OCI-LY3 (cell line): ENCODE data around the gene PIBF1.

ENCODE experiments used
- H2AFZ ChIP-seq: fragments of 200-600, 300-600 bp; shearing (Covaris generic); 2 replicates; pipeline ENCODE4 v1.6.0; 2014; ENCODE audit warnings: antibody characterized with exemption, low read depth, low read length
- H3K27ac ChIP-seq: fragments of 200-600, 300-600 bp; sonication (generic); 2 replicates; pipeline ENCODE4 v1.5.1; 2014; ENCODE audit warnings: mild to moderate bottlenecking, low read length, moderate library complexity, mixed read lengths
- H3K27me3 ChIP-seq: fragments of 200-600, 300-600 bp; sonication (generic); 2 replicates; pipeline ENCODE4 v1.6.1; 2014; ENCODE audit warnings: low read depth, low read length, mixed read lengths
- H3K36me3 ChIP-seq: fragments of 200-600, 300-600 bp; sonication (generic); replicated peaks from 2 replicates; pipeline ENCODE3; 2014; ENCODE audit warnings: low read depth, low read length, mixed read lengths
- H3K4me1 ChIP-seq: fragments of 300-600, 200-600 bp; sonication (generic); 2 replicates; pipeline ENCODE4 v1.6.1; 2014; ENCODE audit warnings: low read length, mixed read lengths
- H3K4me2 ChIP-seq: fragments of 200-600, 300-600 bp; sonication (generic); 2 replicates; pipeline ENCODE4 v1.6.1; 2014; ENCODE audit warnings: low read length, mixed read lengths
- H3K4me3 ChIP-seq: fragments of 300-600, 200-600 bp; sonication (generic); 2 replicates; pipeline ENCODE4 v1.5.1; 2014; ENCODE audit warnings: antibody characterized with exemption, mild to moderate bottlenecking, low read length, moderate library complexity
- H3K79me2 ChIP-seq: fragments of 300-600, 200-600 bp; shearing (Covaris generic); 2 replicates; pipeline ENCODE4 v1.6.1; 2014; ENCODE audit warnings: mild to moderate bottlenecking, low read length, mixed read lengths
- H3K9ac ChIP-seq: fragments of 300-600, 200-600 bp; shearing (Covaris generic); 2 replicates; pipeline ENCODE4 v1.6.0; 2014; ENCODE audit warnings: mild to moderate bottlenecking, low read length, moderate library complexity
- H3K9me3 ChIP-seq: fragments of 200-600, 300-600 bp; shearing (Covaris generic); 2 replicates; pipeline ENCODE4 v1.6.1; 2014; ENCODE audit warnings: low read length, mixed read lengths; ENCODE audit not compliant: insufficient read depth
- H4K20me1 ChIP-seq: fragments of 200-600, 300-600 bp; sonication (generic); 2 replicates; pipeline ENCODE4 v1.6.1; 2016; ENCODE audit warnings: low read length, mixed read lengths; ENCODE audit not compliant: insufficient read depth
- CTCF ChIP-seq: fragments of 200-600, 300-600 bp; sonication (generic); IDR thresholded peaks from 2 replicates; pipeline ENCODE4 v1.5.1; 2014; ENCODE audit warnings: antibody characterized with exemption, low read length, low read depth
- EZH2phosphoT487 ChIP-seq: fragments of 200-600 bp; shearing (Covaris generic); IDR thresholded peaks from 2 replicates; pipeline ENCODE4 v1.6.1; 2018; ENCODE audit warnings: antibody characterized with exemption, mixed run types, low read depth

PIBF1 gene

DNA sequence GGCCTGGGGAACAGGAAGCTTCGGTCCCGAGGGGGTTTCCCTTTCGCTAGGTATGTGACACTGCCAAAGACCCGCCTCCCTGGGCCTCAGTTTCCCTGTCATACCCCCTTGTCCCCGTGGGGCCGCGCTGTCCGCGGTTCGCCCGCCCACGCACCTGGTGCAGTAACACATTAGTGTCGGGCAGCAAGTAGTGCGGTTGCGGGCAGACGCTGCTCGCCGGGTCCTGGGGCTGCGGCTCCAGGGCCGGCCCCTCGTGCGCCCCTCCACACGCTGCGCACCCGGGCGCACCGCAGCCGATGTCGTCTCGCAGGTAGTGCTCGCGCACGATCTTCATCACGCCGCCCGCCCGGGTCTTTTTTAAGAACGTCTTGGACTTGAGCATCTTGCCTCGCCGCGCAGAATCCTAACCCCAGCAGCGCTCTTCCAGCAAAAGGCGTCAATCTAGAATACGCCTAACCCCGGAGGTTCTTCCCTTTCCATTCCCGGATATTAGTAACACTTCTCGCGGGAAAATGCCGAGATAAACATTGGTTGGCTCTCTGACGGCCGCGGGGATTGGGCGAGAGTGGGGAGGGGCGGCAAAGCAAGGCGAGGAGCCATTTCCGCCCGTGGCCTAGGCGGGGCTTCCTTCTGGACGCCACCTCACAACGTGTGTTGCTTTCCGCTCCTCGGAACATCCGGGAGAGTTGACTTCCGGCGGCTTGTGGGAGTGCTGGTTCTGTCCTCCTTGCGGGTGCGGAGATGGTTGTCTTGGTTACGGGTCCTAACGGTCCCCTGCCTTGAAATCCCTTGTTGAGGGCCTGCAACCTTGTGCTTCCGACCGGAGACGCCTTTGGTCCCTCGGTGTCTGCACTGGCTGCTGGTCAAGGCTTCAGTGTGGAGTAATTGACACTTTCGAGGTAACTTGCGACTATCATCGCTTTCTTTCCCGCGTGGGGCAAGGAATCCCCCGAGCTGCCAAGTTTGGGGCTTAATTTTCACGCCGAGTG lies at the start of gene PIBF1, which contains the start of gene DIS3:
TSS of gene PIBF1 (plus strand) at position 683 of the 989 bp plus-strand sequence. CDS start 1,337 bp downstream, outside the sequence.
TSS of gene DIS3 (minus strand) at position 450 of the 989 bp plus-strand sequence. CDS start at position 382, 68 bp downstream.
- no peak for TF ChIP-seq EZH2phosphoT487
- TF ChIP-seq CTCF, result no peak
- H3K27ac ChIP-seq, result peak within 1 kb of the TSS; percentile 77
- H2AFZ ChIP-seq, result peak within 1 kb of the TSS; percentile 62
- peaks cover 30% of the 10 kb centered on the region for H3K36me3 ChIP-seq
- peak within 1 kb of the TSS; percentile 89 for H3K9ac ChIP-seq
- peak within 1 kb of the TSS; percentile 92 for H3K4me3 ChIP-seq
- peaks cover 22% of the 10 kb centered on the region for H3K4me1 ChIP-seq
- no peaks in the 10 kb centered on the region for H3K9me3 ChIP-seq
- peak within 1 kb of the TSS; percentile 93 for H3K4me2 ChIP-seq
- no peaks in the 10 kb centered on the region for H3K27me3 ChIP-seq
- peaks cover 97% of the 10 kb centered on the region for H3K79me2 ChIP-seq
- H4K20me1 ChIP-seq, result peaks cover 4% of the 10 kb centered on the region; the same call in 1 of the 2 replicates

DNA sequence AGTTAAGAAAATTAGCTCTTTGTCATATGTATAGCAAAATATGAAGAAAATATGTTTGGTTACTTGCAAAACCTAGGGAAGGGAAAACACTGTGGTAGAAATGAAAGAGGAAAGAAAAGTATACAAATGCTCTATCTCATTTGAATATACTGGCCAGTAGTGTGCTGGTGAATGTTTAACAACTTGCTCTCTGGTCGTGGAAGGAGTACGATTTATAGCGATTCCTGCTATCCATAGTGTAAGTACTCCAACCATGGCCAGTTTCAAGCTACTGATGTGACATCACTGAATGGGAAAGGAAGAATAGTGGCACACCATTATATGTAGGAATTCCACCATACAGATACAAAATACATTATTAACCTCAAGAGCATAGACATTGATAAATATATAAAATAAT lies 44.9 kb upstream of the PIBF1 start:
- H3K36me3 ChIP-seq, result peaks cover 60% of the 10 kb centered on the region
- TF ChIP-seq EZH2phosphoT487, result no peak
- TF ChIP-seq CTCF, result no peak
- H3K27me3 ChIP-seq, result no peaks in the 10 kb centered on the region
- peaks cover 22% of the 10 kb centered on the region for H3K4me1 ChIP-seq
- peak overlapping the region; percentile 17; the same call in 1 of the 2 replicates for H3K4me2 ChIP-seq
- peaks cover 58% of the 10 kb centered on the region for H3K79me2 ChIP-seq
- no peak overlapping the region for H3K4me3 ChIP-seq
- H3K27ac ChIP-seq, result no peak overlapping the region
- H3K9me3 ChIP-seq, result no peaks in the 10 kb centered on the region
- H2AFZ ChIP-seq, result no peak overlapping the region
- 0 out of 2 replicates have a peak, but pooled peaks cover 7% of the 10 kb centered on the region for H4K20me1 ChIP-seq
- no peak overlapping the region for H3K9ac ChIP-seq

- Histone ChIP-seq H3K9me3 (no peaks in the 10 kb centered on the region), H3K4me1 (peaks cover 21% of the 10 kb centered on the region), H2AFZ (no peak overlapping the region), H4K20me1 (0 out of 2 replicates have a peak, but pooled peaks cover 4% of the 10 kb centered on the region), H3K27ac (no peak overlapping the region), H3K4me3 (no peak overlapping the region), H3K27me3 (no peaks in the 10 kb centered on the region), H3K79me2 (peaks cover 51% of the 10 kb centered on the region), H3K9ac (no peak overlapping the region), H3K4me2 (no peak overlapping the region), H3K36me3 (peaks cover 62% of the 10 kb centered on the region)
- TF ChIP-seq EZH2phosphoT487, result no peak
- no peak for TF ChIP-seq CTCF
Measured at GRCh38 chr13:72740015-72740414, 41.9 kb upstream of the PIBF1 start.

GRCh38 chr13:72745260-72745659 lies 36.7 kb upstream of the PIBF1 start:
- peaks cover 44% of the 10 kb centered on the region for H3K79me2 ChIP-seq

More at GRCh38 chr13:72745260-72745659, 36.7 kb upstream of the PIBF1 start:
- no peak overlapping the region for H3K9ac ChIP-seq
- H3K4me3 ChIP-seq, result no peak overlapping the region
- no peaks in the 10 kb centered on the region for H3K4me1 ChIP-seq
- no peaks in the 10 kb centered on the region for H3K9me3 ChIP-seq
- no peak for TF ChIP-seq EZH2phosphoT487
- TF ChIP-seq CTCF, result no peak
- 0 out of 2 replicates have a peak, but pooled peaks cover 4% of the 10 kb centered on the region for H4K20me1 ChIP-seq
- peaks cover 76% of the 10 kb centered on the region for H3K36me3 ChIP-seq
- H2AFZ ChIP-seq, result no peak overlapping the region
- no peak overlapping the region for H3K27ac ChIP-seq
- H3K27me3 ChIP-seq, result no peaks in the 10 kb centered on the region
- H3K4me2 ChIP-seq, result no peak overlapping the region
